Tongue (tissue), 2 donors: ENCODE data around the gene HCRTR1. TPM values are rescaled to one million over a fixed set of nuclear protein-coding genes. Genes with fewer than 3 reads are reported as not detected.

ENCODE experiments used
- DNase-seq: peaks from one replicate; pipeline ENCODE4 v3.0.0-alpha.2; 2015
- total RNA-seq: library from RNA; depleted of rRNA; stranded (reverse); fragments of >200 nt; gene quantifications from one replicate; pipeline ENCODE4 v1.2.3, GENCODE V29; 2014

The HCRTR1 gene
- total RNA-seq, 1 donor from 2014 or later: not detected

DNA sequence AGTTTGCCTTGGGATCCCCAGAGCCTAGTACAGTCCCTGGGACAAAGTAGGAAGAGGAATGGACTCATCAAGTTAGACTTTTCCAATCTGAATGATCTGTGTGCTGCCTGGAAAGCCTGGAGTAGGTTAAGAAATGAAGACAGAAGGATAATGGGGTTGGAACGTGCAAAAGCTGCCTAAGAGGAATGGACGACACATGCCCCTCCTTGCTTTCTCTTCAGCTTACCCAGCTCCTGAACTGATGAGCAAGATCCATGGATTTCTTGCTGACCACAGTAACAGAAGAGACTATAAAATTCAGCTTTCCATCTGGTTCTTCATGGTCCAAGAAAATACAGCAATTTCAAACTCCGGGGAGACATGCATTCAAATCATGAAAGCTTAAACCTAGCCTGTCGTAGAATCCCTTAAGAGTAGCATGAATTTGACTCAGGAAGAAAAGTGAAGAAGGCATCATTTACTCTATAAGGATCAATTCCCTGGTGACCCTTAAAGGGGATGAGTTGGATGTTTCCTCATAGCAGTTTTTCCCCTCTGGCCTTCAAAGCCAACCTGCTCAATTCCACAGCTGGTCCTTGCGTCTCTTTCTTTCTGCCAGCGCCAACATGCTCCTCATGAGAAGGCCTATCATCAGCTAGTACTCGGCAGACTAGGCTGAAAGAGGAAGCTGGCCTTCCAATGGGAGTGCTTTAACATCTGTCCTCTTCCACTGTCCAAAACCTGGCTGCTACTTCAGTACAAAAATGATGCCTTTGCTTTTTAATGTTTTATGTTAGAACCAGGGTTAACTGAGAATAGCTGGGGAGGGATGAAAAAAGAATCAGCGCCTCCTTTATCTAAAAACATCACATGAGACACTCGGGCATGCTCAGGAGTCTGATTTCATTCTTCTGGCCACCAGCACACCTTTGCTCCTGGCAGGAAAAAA is 32.9 kb downstream of the HCRTR1 start:
- no peak for DNase-seq

DNA sequence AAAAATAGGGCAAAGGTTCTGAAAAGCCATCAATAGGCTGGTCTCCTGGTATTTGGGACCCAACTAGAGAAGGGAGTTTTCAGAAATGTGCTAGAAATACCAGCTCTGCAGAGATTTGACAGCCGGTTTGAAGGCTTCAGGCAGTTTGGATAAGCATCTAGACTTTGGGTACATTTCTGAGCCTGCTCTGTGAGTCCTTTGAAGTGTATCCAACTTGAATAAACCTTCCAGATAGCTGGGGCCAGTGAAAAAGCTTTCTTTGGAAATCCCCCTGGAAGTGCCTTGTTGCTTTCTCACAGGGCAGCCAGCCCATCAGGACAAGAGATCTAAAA is 33.6 kb downstream of the HCRTR1 start:
- DNase-seq: no peak

DNA sequence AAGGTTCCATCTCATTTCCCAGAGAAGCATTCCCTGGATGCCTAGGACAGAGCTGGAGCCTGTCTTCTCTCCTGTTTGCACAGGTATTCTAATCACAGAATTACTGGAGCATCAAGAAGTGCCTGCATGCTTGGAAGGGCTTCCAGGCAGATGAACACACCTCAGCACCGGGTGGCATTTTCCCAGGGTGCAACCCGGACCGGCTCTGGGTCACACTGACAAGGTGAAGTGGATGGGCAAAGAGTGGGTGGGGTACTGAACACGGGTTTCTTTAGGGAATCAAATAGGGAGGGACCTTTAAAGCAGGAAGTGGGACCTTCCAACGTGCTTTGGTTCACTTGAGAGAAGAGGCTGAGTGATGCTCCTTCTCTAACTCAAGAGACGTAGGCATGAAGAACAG is 34.3 kb downstream of the HCRTR1 start:
- no peak for DNase-seq

DNA sequence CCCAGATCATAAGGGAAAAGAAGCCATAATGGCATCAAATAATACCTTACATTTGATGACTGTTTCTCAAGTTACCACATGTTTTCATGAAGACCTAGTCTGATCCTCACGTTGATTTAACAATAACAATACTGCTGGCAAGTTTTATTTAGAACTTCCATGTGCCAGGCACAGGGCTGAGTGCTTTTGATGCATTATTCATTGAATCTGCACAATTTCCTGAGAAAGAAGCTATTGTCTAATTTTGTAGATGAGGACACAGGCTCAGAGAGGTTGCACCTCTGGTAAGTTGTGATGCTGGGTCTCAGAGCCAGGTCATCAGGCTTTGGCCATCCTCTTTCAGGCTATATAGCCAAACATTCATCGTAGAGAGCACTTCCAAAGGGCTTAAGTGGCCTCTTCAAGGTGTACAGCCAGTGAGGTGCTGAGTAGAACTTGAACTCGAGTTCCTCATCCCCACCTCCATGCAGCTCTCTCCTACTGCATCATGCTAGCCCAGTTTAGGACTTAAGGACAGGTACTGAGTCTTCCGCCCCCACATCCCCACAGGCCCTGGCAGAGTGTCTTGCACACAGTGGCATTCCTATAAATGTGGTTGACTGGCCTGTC is 35.5 kb downstream of the HCRTR1 start:
- no peak for DNase-seq

DNA sequence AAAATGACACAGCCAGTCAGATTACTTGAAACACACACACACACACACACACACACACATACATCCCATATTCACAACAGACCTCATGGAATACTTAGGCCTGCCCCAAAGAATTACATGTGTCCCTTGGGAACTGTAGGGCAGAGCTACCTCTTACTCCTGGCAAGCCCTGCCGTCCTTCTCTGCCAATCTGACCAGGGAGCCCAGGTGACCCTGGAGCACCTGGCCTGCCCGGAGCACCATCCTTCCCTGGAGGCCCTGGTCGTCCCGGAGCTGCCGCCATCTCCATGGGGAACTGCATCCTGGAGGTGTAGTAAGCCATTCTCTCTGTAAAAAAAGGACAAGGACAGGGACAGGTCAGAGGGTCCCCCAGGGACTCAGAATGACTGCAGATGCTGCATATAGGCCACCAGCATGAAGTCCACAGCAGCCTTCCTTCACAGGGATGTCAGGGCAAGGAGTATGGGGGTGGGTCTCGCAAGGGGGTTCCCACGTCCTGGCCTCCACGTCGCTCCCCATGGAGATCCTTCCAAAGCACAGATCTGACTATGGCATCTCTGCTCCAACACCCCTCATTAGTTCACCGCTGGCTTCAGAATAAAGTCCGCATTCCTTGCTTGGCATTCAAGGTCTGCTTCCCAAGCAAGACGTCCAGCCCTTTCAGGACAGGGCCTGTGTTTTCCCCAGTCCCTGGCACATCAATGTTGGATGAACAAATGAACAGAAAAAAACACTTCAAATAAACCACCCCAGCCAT is 36.4 kb downstream of the HCRTR1 start:
- DNase-seq: no peak

DNA sequence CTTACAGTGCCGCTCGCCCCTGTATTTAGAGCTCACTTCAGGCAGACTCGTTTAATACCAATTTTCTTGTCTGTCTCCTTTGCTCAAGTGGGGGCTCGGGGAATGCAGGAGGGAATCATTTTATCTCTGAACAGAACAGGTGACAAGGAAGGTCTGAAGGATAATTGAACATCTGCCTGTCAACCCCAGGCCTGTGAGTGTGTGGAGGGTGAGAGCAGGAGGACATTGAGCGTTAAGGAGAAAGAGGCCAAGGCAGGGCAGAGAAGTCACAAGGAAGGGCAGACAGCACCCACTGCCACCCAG is 36.9 kb downstream of the HCRTR1 start:
- no peak for DNase-seq

DNA sequence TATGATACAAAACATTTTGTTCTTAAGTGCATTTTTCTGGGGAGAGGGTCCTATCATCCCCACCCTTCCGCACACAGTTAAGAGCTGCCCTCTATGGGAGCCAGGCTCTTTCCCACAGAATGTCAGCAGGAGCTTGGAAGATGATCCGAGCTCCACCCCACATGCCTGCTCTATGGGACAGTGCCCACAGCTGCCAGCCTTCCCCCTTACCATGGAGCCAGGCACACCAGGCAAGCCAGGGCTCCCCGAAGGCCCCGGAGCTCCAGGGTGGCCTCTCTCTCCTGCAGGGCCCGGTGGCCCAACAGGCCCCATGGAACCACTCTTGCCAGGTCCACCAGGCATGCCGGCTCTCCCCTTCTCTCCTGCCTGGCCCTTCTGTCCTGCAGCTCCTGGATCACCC is 37.6 kb downstream of the HCRTR1 start:
- no peak for DNase-seq

DNA sequence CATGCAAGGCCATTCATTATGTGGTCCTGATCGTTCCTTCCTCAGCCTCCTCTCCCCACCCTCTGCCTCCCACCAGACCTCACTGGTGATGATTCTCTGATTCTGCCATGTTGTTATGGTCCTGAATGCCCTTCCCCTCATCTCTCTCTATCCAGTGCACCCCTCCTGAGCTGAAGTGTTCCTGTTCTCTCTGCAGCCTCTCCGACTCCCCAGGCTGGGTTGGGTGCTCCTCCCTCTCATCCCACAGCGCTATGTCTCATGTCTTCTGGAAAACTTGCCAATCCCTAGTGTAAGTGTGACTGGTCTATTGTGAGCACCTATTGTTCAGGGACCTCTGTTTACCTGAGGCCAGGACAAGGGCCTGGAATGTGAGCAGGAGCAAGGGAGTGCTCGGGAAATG is 38.3 kb downstream of the HCRTR1 start:
- DNase-seq: no peak

DNA sequence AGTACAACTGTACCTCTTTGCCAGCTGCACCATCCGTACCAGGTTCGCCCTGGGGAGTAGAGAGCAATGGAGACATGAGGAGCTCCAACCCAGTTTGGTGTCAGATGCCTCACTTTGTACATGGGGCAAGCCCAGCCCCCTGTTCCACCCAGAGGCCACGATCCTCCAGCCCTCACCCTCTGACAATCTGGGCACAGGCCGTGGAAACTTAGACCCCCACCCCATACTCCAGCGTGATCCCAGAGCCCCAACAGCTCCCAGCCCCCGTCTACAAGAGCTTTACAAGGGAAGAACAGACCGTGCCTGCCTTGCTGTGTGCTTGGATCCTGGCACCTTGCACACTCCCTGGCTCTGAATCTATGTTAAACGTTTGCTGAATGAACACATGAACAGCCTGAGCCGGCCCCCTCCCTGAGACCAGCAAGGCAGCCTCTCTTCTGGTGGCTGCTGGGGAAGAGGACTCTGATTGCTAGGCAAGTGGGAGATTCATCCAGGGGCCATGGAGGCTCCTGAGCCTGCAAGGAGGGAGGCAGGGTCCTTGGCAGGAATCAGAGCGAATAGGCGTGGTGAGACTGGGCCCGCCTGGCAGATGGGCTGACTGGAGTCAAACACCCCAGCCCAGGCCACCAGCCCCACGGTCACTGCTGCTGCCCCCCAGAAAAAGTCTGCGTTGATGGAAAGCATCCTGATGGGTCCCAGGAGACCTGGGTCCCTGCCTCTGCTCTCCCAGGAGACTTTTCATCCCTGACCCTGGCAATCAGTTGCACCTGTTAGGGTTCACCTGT is 39.7 kb downstream of the HCRTR1 start:
- no peak for DNase-seq

DNA sequence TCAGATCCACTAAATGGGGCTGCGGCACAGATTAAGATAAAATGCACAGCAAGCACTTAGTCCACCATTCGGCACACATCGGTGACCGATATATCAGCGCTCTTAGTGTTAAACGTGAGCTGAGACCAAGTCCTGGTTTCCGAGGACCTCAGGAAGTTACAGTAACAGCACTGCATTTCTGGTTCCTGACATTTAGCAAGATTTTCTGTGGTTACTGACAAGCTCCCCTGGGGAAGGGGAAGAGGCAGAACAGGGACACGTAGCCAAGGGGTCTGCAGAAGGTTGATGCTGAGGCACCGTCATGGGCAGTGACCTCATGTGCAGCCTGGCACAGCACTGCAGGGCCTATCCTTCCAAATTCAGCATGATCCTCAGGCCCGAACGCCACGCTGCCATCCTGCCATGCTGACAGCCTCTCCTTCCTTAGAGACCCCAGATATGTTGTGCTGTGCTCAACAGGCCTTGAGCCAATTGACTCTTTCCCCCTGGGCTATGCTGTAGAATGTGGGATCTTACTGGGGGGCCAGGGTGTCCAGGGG is 40.6 kb downstream of the HCRTR1 start:
- no peak for DNase-seq

DNA sequence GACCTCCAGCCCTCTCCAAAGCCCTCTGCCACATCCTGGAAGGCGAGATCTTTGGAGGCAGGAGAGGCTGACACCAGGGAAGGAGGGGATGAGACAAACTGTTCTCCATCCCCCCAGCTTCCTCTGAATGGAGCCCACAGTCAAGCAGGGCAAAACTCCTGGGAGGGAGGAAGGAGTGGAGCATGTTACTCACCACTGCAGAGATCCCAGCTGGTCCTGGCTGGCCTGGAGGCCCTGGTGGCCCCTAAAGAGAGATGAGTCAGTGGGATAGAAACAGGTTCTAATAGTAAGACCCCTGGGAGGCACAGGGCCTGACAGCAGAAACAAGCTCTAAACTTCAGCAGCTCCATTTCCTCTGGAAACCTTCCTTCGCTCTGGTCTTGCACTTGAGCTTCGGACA is 41.2 kb downstream of the HCRTR1 start:
- DNase-seq: no peak

DNA sequence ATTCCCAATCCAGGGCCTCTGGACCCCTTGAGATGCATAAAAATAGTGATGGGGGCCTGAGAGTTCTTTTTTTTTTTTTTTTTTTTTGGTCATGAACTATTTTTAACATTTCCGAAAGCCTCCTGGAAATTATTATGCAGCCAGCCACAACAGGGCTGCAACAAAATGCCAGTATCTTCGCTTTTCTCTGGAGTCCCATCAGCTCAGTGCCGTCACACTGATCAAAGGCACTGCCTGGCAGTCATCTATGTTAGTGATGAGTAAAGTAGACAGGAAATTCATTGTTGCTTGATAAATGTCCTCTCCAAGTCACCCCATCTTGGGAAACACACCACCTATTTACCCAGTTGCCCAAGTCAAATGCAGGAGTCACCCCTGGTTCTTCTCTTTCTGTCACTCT is 42.4 kb downstream of the HCRTR1 start:
- no peak for DNase-seq

DNA sequence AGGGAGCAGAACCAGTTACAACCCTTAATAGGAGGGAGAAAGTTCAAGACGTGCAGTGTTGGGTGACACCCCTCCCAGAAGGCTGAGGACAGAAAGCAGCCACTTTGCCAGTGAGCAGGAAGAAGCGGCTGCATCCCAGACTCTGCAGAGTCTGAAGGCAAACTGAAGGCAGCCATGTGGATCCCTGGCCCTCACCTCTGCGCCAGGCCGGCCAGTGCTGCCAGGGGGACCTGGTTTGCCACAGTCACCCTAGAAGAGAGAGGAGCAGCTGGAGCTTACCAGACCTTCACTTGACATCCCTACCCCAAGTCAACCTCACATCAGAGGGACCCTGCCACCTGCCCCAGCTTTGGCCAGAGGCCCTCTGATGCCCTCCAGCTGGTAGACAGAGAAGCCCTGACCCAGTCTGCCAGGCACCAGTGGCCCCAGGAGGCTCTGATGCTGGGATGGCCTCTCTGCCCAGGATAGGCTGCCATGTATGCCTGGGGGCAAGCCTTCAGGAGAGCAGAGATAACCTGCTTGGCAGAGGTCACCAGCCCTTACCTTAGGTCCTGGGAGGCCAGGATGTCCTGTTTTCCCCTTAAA is 43.5 kb downstream of the HCRTR1 start:
- no peak for DNase-seq

DNA sequence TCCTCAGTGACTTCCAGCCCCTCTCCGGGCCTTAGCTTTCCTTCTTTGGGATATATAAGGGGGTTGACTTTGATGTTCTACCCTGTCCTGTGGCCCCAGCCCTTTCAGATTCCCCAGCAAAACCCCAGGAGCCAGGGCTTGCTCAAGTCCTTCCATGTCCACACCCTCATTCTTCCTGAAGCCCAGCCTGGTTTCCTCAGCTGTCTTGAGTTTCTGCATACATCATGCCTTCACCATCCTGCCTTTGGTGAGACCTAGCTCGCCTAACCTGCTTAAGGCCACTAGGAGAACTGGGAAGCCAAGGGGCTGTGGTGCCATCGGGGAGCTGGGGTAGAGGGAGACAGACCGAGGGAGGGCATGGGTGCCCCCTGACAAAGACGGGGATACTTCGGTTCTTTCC is 44.4 kb downstream of the HCRTR1 start:
- no peak for DNase-seq

DNA sequence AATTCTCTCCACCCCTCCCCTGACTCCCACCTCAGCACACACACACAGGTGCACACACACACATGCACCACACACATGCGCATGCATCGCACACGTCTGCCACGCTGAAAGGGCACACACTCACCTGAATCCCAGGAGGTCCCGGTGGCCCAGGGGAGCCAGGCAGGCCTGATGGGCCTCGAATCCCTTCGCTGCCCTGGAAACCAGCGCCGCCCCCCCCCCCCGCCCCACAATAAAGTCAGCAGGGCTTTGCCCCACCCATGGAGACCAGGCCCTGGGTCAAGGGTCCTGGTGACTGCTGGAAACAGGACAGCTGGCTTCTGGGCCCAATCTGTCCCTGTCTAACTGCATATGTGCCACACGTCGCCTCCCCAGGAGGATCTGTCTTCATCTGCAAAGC is 45.0 kb downstream of the HCRTR1 start:
- no peak for DNase-seq

DNA sequence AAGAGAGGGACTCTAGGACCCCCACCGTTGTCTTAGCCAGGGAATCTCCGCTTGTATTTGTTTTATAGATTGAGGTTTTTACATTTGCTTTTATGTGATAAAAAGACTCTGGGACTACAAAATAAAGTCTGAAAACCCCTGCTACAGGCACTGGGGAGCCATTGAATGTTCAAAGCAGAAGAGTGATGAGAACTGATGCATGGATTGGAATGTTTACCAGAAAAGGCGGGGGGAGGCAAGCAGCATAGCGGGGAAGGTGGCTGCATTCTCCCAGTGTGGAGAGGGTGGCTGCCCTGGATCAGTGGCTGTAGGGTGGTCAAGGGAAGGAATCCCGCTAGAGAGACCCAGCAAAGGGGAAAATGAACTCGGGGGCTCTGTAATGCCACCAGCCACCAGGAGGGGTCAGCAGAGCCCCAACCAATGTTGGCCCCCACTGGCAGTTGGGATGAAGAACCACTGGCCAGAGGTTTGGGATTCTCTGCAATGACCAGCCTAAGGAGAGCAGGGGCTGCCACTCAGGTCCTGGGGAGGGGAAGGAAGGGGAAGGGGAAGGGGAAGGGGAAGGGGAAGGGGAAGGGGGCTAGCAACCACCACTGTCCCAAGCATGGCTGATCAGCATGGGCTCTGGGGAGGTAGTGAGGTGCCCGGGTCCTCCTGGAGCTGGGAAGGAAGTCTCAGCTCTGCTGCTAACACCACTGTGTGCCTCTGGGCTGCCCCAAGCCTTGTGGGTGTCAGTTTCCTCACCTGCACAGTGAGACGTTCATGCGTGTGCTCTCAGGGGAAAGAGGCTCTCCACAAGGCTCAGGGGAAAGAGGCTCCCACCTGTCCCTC is 46.3 kb downstream of the HCRTR1 start:
- peak; percentile 79 for DNase-seq

DNA sequence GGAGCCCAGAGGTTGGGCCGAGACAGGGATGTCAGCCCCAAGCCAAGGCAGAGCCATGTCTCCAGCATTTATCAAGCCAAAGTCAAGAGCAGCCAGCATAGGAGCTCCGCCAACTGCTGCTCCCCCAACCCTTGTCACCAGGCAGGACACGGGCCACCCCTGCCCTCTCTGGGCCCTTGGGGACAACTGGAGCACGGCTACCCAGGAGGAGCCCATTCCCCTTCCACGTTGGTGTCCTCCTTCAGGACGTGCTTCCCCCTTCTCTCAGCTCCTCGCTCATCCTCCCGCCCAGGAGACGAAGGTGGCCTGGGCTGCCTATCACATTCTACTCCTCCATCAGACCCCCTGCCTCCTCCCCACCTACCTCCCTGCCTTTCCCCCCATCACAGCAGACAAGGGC is 47.0 kb downstream of the HCRTR1 start:
- DNase-seq: no peak

DNA sequence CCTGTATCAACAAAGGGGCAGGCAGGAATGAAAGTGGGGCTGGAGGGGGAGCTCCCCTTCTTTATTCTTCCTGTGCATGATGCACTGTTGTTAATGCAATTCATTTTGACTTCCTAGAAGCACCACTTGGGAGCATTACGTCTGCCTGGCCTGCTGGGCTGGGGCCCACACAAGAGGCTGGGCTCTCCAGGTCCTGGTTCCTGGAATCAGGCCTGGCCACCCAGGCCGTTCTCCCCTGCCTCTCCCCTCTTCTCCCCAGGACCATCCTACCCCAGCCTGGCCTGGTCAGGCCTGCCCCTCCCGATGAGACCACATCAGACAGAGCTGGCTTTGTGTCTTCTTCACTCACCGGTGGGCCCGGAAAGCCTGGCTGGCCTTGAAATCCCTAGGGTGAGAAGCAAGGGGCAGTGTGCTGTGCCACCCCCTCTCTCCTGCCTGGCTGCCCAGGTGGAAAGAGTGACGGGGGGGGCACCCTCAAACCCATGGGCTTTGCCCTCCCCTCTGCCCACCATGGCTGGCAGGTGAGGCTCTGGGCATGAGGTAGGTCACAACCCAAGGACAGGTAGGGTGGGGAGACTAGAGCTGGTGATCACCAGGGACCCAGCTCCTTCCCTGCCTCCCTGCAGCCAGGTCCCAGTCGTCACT is 47.9 kb downstream of the HCRTR1 start:
- DNase-seq: peak; percentile 69

DNA sequence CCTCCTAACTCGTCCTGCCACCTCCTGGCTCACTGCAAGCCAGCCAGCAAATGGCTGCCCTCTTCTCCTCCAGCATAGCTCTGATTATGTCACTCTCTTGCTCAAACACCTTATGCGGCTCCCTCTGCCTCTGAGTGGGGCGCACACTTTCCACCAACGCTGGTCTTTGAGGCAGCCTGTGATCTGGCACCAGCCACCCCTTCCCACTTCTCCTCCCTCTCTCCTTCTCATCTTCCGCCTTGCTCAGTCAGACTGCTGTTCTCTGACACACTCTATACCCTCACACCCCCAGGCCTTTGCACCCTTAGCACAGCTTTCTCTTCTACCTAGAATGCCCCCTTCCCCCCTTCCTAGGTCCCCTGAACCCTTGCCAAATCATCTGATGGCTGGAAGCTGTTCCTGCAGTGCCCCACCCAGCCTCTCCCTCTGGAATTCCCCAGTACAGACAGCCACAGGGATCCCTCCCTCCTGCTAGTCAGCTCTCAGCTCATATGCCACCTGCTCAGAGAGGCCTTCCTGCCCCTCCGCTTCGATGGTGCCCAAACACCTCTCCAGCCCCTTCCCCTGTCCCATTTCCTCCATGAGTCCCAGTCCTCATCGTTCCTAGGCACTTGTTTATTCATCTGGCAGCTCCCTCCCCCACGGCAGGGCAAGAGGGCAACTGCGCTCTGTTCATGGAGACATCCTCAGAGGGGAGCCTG is 48.9 kb downstream of the HCRTR1 start:
- DNase-seq: peak; percentile 79
